ENCODE measurements around the gene PPIL1.
A peak's percentile ranks its signal among the peaks of the same experiment; 100 is the strongest.

PPIL1 gene

GRCh38 chr6:36888654-36889481 is 14.3 kb upstream of the PPIL1 start:
- WGBS, 2 donors (ENCODE audit: extremely low coverage in 2 of 2, insufficient read length in 2 of 2, insufficient replicate concordance in 1 of 2): no CpG with 5 or more reads among the region's 6 CpGs
- no peak overlapping the region for H3K4me2 ChIP-seq (ENCODE audit: insufficient read depth, low read length, poor library complexity, severe bottlenecking)
- H3K27ac ChIP-seq (replicated peaks; ENCODE audit: low read length): no peak overlapping the region
- no peak overlapping the region for H4K8ac ChIP-seq (ENCODE audit: low read depth, low read length)
- peaks cover 4 to 5% of the 10 kb centered on the region in 2 donors for H3K4me1 ChIP-seq (ENCODE audit: control insufficient read depth in 2 of 2, insufficient read depth in 1 of 2, low read depth in 1 of 2, low read length in 2 of 2)
- H3K23ac ChIP-seq (ENCODE audit: low read depth, low read length, poor library complexity): no peak overlapping the region
- H2AK5ac ChIP-seq (ENCODE audit: low read depth, low read length): no peak overlapping the region
- H2BK120ac ChIP-seq (ENCODE audit: low read depth, low read length): no peak overlapping the region
- no peak overlapping the region for H3K14ac ChIP-seq (ENCODE audit: low read length)
- no peak overlapping the region for H3K4me3 ChIP-seq (ENCODE audit: low read length in 2 of 2)
- H3K79me1 ChIP-seq (ENCODE audit: low read depth, low read length): no peaks in the 10 kb centered on the region
- H2BK12ac ChIP-seq (ENCODE audit: low read length): no peak overlapping the region
- DNase-seq (ENCODE audit: low spot score): no peak
- no peak overlapping the region for H2BK5ac ChIP-seq (ENCODE audit: low read length)
- no peak overlapping the region for H2AFZ ChIP-seq (ENCODE audit: low read length)
- no peak overlapping the region for H4K91ac ChIP-seq (ENCODE audit: low read depth, low read length, poor library complexity)
- H3K9me3 ChIP-seq (replicated peaks in 1 of 2; ENCODE audit: control insufficient read depth in 2 of 2, insufficient read depth in 1 of 2, low read depth in 1 of 2, low read length in 2 of 2): no peaks in the 10 kb centered on the region
- H2BK15ac ChIP-seq (ENCODE audit: low read length): no peak overlapping the region
- no peak overlapping the region for H3K4ac ChIP-seq (ENCODE audit: low read length)
- no peaks in the 10 kb centered on the region for H3K27me3 ChIP-seq (ENCODE audit: control insufficient read depth in 3 of 3, insufficient read depth in 3 of 3, low read depth in 1 of 3, low read length in 3 of 3)
- no peak overlapping the region for H3K18ac ChIP-seq (ENCODE audit: low read length)
- H3K9ac ChIP-seq (ENCODE audit: low read depth, low read length, poor library complexity): no peak overlapping the region
- H3K36me3 ChIP-seq (replicated peaks in 1 of 2; ENCODE audit: control insufficient read depth in 2 of 2, insufficient read depth in 2 of 2, low read length in 2 of 2): no peaks in the 10 kb centered on the region

GRCh38 chr6:36888115-36888643 is 13.6 kb upstream of the PPIL1 start:
- Histone ChIP-seq H3K18ac (ENCODE audit: low read length) (no peak overlapping the region), H2BK120ac (ENCODE audit: low read depth, low read length) (no peak overlapping the region), H4K91ac (ENCODE audit: low read depth, low read length, poor library complexity) (no peak overlapping the region), H2BK5ac (ENCODE audit: low read length) (no peak overlapping the region), H3K27me3 (ENCODE audit: control insufficient read depth in 3 of 3, insufficient read depth in 3 of 3, low read depth in 1 of 3, low read length in 3 of 3) (no peaks in the 10 kb centered on the region), H3K9me3 (replicated peaks in 1 of 2; ENCODE audit: control insufficient read depth in 2 of 2, insufficient read depth in 1 of 2, low read depth in 1 of 2, low read length in 2 of 2) (no peaks in the 10 kb centered on the region), H3K27ac (replicated peaks; ENCODE audit: low read length) (no peak overlapping the region), H3K36me3 (replicated peaks in 1 of 2; ENCODE audit: control insufficient read depth in 2 of 2, insufficient read depth in 2 of 2, low read length in 2 of 2) (no peaks in the 10 kb centered on the region), H2AFZ (ENCODE audit: low read length) (no peak overlapping the region), H3K4me1 (ENCODE audit: control insufficient read depth in 2 of 2, insufficient read depth in 1 of 2, low read depth in 1 of 2, low read length in 2 of 2) (peaks cover 4 to 5% of the 10 kb centered on the region in 2 donors), H3K23ac (ENCODE audit: low read depth, low read length, poor library complexity) (no peak overlapping the region), H3K79me1 (ENCODE audit: low read depth, low read length) (no peaks in the 10 kb centered on the region), H3K9ac (ENCODE audit: low read depth, low read length, poor library complexity) (no peak overlapping the region), H3K4ac (ENCODE audit: low read length) (no peak overlapping the region), H3K4me2 (ENCODE audit: insufficient read depth, low read length, poor library complexity, severe bottlenecking) (no peak overlapping the region), H3K14ac (ENCODE audit: low read length) (no peak overlapping the region), H2BK15ac (ENCODE audit: low read length) (no peak overlapping the region), H2AK5ac (ENCODE audit: low read depth, low read length) (no peak overlapping the region), H4K8ac (ENCODE audit: low read depth, low read length) (no peak overlapping the region), H3K4me3 (ENCODE audit: low read length in 2 of 2) (no peak overlapping the region), H2BK12ac (ENCODE audit: low read length) (no peak overlapping the region)
- no CpG with 5 or more reads among the region's 7 CpGs for WGBS, 2 donors (ENCODE audit: extremely low coverage in 2 of 2, insufficient read length in 2 of 2, insufficient replicate concordance in 1 of 2)
- no peak for DNase-seq (ENCODE audit: low spot score)

- no peak overlapping the region for H4K91ac ChIP-seq (ENCODE audit: low read depth, low read length, poor library complexity)
- no peak overlapping the region for H3K14ac ChIP-seq (ENCODE audit: low read length)
- H3K36me3 ChIP-seq (replicated peaks in 1 of 2; ENCODE audit: control insufficient read depth in 2 of 2, insufficient read depth in 2 of 2, low read length in 2 of 2): no peaks in the 10 kb centered on the region
- peaks cover 4 to 5% of the 10 kb centered on the region in 2 donors for H3K4me1 ChIP-seq (ENCODE audit: control insufficient read depth in 2 of 2, insufficient read depth in 1 of 2, low read depth in 1 of 2, low read length in 2 of 2)
- no peaks in the 10 kb centered on the region for H3K9me3 ChIP-seq (replicated peaks in 1 of 2; ENCODE audit: control insufficient read depth in 2 of 2, insufficient read depth in 1 of 2, low read depth in 1 of 2, low read length in 2 of 2)
- no peak overlapping the region for H2BK120ac ChIP-seq (ENCODE audit: low read depth, low read length)
- H3K4me3 ChIP-seq (ENCODE audit: low read length in 2 of 2): peak overlapping the region in 1 of 2 donors; percentile 79
- no peak overlapping the region for H4K8ac ChIP-seq (ENCODE audit: low read depth, low read length)
- no peak overlapping the region for H2BK15ac ChIP-seq (ENCODE audit: low read length)
- peak overlapping the region; percentile 19 for H2AFZ ChIP-seq (ENCODE audit: low read length)
- H2BK12ac ChIP-seq (ENCODE audit: low read length): no peak overlapping the region
- H3K9ac ChIP-seq (ENCODE audit: low read depth, low read length, poor library complexity): no peak overlapping the region
- no peak overlapping the region for H2BK5ac ChIP-seq (ENCODE audit: low read length)
- H2AK5ac ChIP-seq (ENCODE audit: low read depth, low read length): no peak overlapping the region
- no peaks in the 10 kb centered on the region for H3K27me3 ChIP-seq (ENCODE audit: control insufficient read depth in 3 of 3, insufficient read depth in 3 of 3, low read depth in 1 of 3, low read length in 3 of 3)
- no peak overlapping the region for H3K4ac ChIP-seq (ENCODE audit: low read length)
- no peaks in the 10 kb centered on the region for H3K79me1 ChIP-seq (ENCODE audit: low read depth, low read length)
- WGBS, 2 donors (ENCODE audit: extremely low coverage in 2 of 2, insufficient read length in 2 of 2, insufficient replicate concordance in 1 of 2): no CpG with 5 or more reads among the region's 10 CpGs
- H3K18ac ChIP-seq (ENCODE audit: low read length): no peak overlapping the region
- no peak overlapping the region for H3K4me2 ChIP-seq (ENCODE audit: insufficient read depth, low read length, poor library complexity, severe bottlenecking)
- H3K23ac ChIP-seq (ENCODE audit: low read depth, low read length, poor library complexity): no peak overlapping the region
- no peak overlapping the region for H3K27ac ChIP-seq (replicated peaks; ENCODE audit: low read length)
- DNase-seq (ENCODE audit: low spot score): no peak
These were observed 12.5 kb upstream of the PPIL1 start for GRCh38 chr6:36886950-36887618.
